Gastrocnemius medialis (tissue), 4 donors: Measurements from ENCODE around the gene CKAP4. TPM values are rescaled to one million over a fixed set of nuclear protein-coding genes. Genes with fewer than 3 reads are reported as not detected.

ENCODE experiments used
- ATAC-seq, 2 donors: fragments of 150-250 bp; one replicate each; pipeline ENCODE4 v1.9.1; 2016
- DNase-seq, 2 donors: peaks; one replicate each; pipeline ENCODE4 v3.0.0-alpha.2; 2019
- H3K27ac ChIP-seq, 4 donors: fragments of 200-600 bp; sonication (generic); 1 replicate in 1 of 4; 2 replicates in 3 of 4; pipeline ENCODE4 v1.5.1; 2016 to 2018; ENCODE audit warnings: mild to moderate bottlenecking in 2 of 4, moderate library complexity in 1 of 4
- H3K27me3 ChIP-seq, 3 donors: fragments of 200-600 bp; sonication (generic) in 2 of 3; 1 replicate in 1 of 3; 2 replicates in 2 of 3; pipeline versions ENCODE4 v1.5.1 to v1.6.0; 2016 to 2019; ENCODE audit warnings: mild to moderate bottlenecking in 1 of 3, moderate library complexity in 1 of 3
- H3K36me3 ChIP-seq, 2 donors: fragments of 200-600 bp; sonication (generic) in 1 of 2; one replicate each; pipeline ENCODE4 v1.5.1; 2017 to 2018
- H3K4me1 ChIP-seq, 2 donors: fragments of 200-600 bp; sonication (generic) in 1 of 2; one replicate each; pipeline ENCODE4 v1.5.1; 2016 to 2017; ENCODE audit warnings: mild to moderate bottlenecking in 2 of 2
- H3K4me3 ChIP-seq, 4 donors: fragments of 200-600 bp; sonication (generic) in 3 of 4; 1 replicate in 1 of 4; 2 replicates in 3 of 4; pipeline ENCODE4 v1.5.1; 2016 to 2019; ENCODE audit warnings: mild to moderate bottlenecking in 2 of 4
- H3K9me3 ChIP-seq, 3 donors: fragments of 200-600 bp; sonication (generic) in 2 of 3; 1 replicate in 1 of 3; 2 replicates in 2 of 3; pipeline ENCODE4 v1.5.1; 2016 to 2019
- POLR2A ChIP-seq, 2 donors: fragments of 450-650 bp; IDR thresholded peaks; one replicate each; pipeline ENCODE4 v1.6.1; 2017; ENCODE audit warnings: antibody characterized with exemption in 2 of 2, mild to moderate bottlenecking in 2 of 2, moderate library complexity in 2 of 2
- in situ Hi-C, 4 donors: fragments of 200-750 bp; cut with MboI; loops; one replicate each; pipeline versions ENCODE4 v1.15.0 to v1.8.0; 2017; ENCODE audit warnings: low sequenced_read_pairs in 4 of 4
- intact Hi-C: fragments of 100-400 bp; cut with DNase I; formaldehyde crosslinking; loops from one replicate; pipeline ENCODE4 v1.15.1; 2023; ENCODE audit warnings: low total_unique reads
- total RNA-seq, 4 donors: library from RNA; depleted of rRNA; stranded (reverse); fragments of >200 nt; gene quantifications; one replicate each; pipeline versions ENCODE4 v1.1.0 to v1.2.3, GENCODE V29; 2016
- TF ChIP-seq, protein P1 (sequence below), 5 experiments: fragments of 450-650 bp in 3 of 5; fragments of 200-600 bp in 2 of 5; sonication (generic) in 2 of 5; IDR thresholded peaks in 4 of 5; conservative IDR thresholded peaks in 1 of 5; 1 replicate in 4 of 5; 2 replicates in 1 of 5; pipeline ENCODE4 v1.5.1; 2016 to 2019; ENCODE audit warnings: antibody characterized with exemption in 5 of 5, mild to moderate bottlenecking in 3 of 5, moderate library complexity in 3 of 5

CKAP4 gene
- total RNA-seq, 4 donors from 2014 or later = 9.7 to 17.6 (median 15.7) TPM

DNA sequence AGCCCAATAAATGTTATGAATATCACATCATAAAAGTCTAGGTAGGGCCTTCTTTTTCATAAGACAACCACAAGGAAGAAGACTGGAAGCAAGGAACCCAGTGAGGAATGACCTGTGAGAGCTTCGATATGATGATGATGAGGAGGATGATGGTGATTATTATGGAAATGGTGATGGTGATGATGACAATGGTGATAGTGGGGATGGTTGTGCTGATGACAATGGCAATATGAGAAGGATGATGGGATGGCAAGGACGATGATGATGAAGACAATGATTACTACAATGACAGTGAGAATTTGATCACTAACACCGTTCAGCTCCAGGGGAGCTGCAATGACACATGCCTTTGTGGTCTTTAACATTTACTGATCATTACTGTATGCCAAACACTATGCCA is 7.7 kb upstream of the CKAP4 start:
- TF ChIP-seq, protein P1, sequence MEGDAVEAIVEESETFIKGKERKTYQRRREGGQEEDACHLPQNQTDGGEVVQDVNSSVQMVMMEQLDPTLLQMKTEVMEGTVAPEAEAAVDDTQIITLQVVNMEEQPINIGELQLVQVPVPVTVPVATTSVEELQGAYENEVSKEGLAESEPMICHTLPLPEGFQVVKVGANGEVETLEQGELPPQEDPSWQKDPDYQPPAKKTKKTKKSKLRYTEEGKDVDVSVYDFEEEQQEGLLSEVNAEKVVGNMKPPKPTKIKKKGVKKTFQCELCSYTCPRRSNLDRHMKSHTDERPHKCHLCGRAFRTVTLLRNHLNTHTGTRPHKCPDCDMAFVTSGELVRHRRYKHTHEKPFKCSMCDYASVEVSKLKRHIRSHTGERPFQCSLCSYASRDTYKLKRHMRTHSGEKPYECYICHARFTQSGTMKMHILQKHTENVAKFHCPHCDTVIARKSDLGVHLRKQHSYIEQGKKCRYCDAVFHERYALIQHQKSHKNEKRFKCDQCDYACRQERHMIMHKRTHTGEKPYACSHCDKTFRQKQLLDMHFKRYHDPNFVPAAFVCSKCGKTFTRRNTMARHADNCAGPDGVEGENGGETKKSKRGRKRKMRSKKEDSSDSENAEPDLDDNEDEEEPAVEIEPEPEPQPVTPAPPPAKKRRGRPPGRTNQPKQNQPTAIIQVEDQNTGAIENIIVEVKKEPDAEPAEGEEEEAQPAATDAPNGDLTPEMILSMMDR (IDR thresholded peaks at IDR 0.05 in 4 of 5, conservative IDR thresholded peaks at IDR 0.05 in 1 of 5) = no peak
- no peak for TF ChIP-seq POLR2A (IDR thresholded peaks at IDR 0.05)
- intact Hi-C loops (no loop called here), in situ Hi-C loops (no loop called here)
- DNase-seq = no peak
- Histone ChIP-seq H3K27ac (no peak overlapping the region), H3K4me3 (no peak overlapping the region), H3K27me3 (no peaks in the 10 kb centered on the region), H3K9me3 (no peaks in the 10 kb centered on the region), H3K4me1 (no peaks in the 10 kb centered on the region), H3K36me3 (no peaks in the 10 kb centered on the region)
- ATAC-seq = no peak

DNA sequence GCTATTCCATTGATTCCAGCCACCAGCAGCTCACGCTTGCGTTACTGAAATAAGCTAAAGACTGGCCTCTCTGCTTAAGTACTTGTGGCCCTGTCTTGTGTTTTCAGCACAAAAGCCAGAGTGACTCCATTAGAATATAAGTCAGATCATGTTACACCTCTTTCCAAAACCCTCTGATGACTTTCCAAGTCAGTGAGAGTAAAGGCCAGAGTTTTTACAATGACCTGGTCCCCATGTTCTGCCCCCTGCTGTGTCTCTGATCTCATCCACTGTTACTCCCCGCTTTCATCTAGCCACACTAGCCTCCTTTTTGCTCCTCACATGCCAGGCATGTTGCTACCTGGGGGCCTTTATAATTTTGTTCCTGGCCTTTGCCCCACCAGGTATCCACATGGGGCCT is 6.9 kb upstream of the CKAP4 start:
- DNase-seq (no peak), ATAC-seq (peak in 1 of 2 donors; percentile 42)
- no peak for TF ChIP-seq POLR2A (IDR thresholded peaks at IDR 0.05)
- TF ChIP-seq, protein P1 (IDR thresholded peaks at IDR 0.05 in 4 of 5, conservative IDR thresholded peaks at IDR 0.05 in 1 of 5) = no peak
- intact Hi-C loops = no loop called here
- Histone ChIP-seq H3K4me1 (no peaks in the 10 kb centered on the region), H3K4me3 (no peak overlapping the region), H3K36me3 (no peaks in the 10 kb centered on the region), H3K9me3 (no peaks in the 10 kb centered on the region), H3K27ac (no peak overlapping the region), H3K27me3 (no peaks in the 10 kb centered on the region)
- in situ Hi-C loops = no loop called here

DNA sequence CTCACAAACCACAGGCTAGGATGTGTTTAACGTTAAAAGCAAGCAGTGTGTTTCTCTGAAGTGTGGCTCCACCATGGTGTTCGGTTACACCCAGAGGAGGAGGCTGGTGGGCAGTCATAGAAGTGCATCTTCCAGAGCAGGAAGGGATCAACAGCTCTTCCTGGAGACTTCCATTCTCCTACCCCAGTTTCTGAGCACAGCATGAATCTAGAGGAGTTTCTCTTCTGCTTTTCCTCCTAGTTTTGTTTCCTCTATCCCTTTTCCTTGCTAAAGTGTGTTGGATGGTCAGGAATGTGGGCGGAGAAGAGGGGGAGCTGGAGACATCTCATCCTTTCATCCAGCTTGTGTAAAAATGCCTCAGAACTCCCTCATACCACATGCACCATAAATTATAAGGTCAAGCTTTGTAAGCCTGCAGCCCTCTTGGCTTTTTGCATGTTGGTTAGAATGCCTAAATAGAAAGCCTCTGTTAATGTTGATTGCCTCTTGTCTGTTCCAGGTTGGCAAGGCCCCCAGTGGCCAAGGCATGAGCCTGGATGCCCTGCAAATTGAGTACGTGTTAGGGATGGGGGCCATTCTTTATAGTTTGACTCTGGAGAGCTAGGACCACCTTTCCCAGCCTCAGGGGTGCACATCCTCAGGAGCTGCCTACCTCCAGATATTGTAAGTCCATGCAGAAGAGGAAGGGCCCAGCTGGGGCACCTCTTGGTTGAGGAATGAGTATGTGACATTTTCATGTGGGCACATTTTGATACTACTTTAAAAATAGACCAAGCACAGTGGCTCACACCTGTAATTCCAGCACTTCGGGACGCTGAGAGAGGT is 4.0 kb upstream of the CKAP4 start:
- peaks cover 2 to 5% of the 10 kb centered on the region in 2 donors for H3K4me1 ChIP-seq
- in situ Hi-C loops (no loop called here), intact Hi-C loops (no loop called here)
- no peaks in the 10 kb centered on the region for H3K9me3 ChIP-seq
- H3K27me3 ChIP-seq = no peaks in the 10 kb centered on the region
- no peak overlapping the region for H3K4me3 ChIP-seq
- ATAC-seq (no peak), DNase-seq (no peak)
- TF ChIP-seq, protein P1 (IDR thresholded peaks at IDR 0.05 in 4 of 5, conservative IDR thresholded peaks at IDR 0.05 in 1 of 5) = no peak
- no peak for TF ChIP-seq POLR2A (IDR thresholded peaks at IDR 0.05)
- no peaks in the 10 kb centered on the region for H3K36me3 ChIP-seq
- no peak overlapping the region for H3K27ac ChIP-seq

DNA sequence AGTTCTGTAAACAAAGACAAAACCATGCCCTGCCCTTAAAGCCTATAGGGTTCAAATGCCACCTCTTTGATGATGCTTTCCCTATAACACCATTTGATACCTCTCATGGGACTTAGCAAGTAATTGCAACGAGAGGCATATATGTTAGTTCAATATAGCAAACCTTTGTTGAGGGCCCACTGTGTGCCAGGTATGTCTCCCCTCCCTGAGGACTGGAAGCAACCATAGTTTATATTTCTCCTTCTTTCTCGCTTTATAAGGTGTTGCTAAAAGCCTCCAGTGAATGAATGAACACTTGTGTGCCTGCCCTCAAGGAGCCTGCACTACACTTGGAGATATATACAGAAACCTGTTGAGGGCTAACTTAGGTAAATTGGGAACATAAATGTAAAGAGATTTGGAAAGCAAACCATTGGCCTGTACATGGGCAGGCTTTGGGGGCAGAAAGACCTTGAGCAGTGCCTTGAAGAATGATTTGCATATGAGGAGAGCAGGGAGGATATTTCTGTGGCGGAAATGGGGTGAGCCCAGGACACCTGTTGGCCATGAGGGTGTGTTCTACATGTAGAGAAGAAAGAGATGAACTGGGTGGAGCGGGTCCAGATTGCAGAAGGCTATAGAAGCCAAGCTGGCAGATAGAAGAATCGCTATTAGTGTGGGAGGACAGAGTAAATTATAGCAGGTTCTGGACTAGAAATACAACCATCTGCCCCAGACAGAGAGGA is 1.8 kb upstream of the CKAP4 start:
- in situ Hi-C loops = no loop called here
- H3K4me3 ChIP-seq = no peak overlapping the region
- H3K27me3 ChIP-seq = no peaks in the 10 kb centered on the region
- peak overlapping the region; percentile 90 to 95 (median 94) for H3K27ac ChIP-seq
- TF ChIP-seq POLR2A (IDR thresholded peaks at IDR 0.05) = no peak
- TF ChIP-seq, protein P1 (IDR thresholded peaks at IDR 0.05 in 4 of 5, conservative IDR thresholded peaks at IDR 0.05 in 1 of 5) = no peak
- ATAC-seq (no peak), DNase-seq (no peak)
- intact Hi-C loops = loop anchor here (2.0 kb wide), 2 partner anchors 47 to 93 kb away; no protein-coding TSS in a partner anchor
- H3K36me3 ChIP-seq = no peaks in the 10 kb centered on the region
- no peaks in the 10 kb centered on the region for H3K9me3 ChIP-seq
- peaks cover 25 to 27% of the 10 kb centered on the region in 2 donors for H3K4me1 ChIP-seq
